C4-2B (cell line): ENCODE data around the gene LRBA.

Source experiments
- CTCF ChIP-seq: fragments of 450-650 bp; conservative IDR thresholded peaks from 2 replicates; pipeline ENCODE4 v1.5.1; 2017; ENCODE audit warnings: mild to moderate bottlenecking
- ZFX ChIP-seq: fragments of 450-650 bp; IDR thresholded peaks from 2 replicates; pipeline ENCODE4 v1.6.1; 2017

- no peak for TF ChIP-seq CTCF
- TF ChIP-seq ZFX = no peak
These were observed 708.4 kb downstream of the LRBA start for GRCh38 chr4:150306719-150307118.
